22Rv1 (cell line): Measurements from ENCODE around the gene GLYR1.
"Not testable (repeated sequence)": the region's sequence is repeated elsewhere in the genome, so short reads cannot be mapped to it uniquely, and the experiment has no call there.

Experiments used
- H3K27ac ChIP-seq: fragments of 450-650 bp; 2 replicates; pipeline ENCODE4 v1.5.1; 2017
- CTCF ChIP-seq: fragments of 450-650 bp; IDR thresholded peaks from 2 replicates; pipeline ENCODE4 v1.5.1; 2017; ENCODE audit warnings: mild to moderate bottlenecking
- ZFX ChIP-seq: fragments of 450-650 bp; IDR thresholded peaks from 2 replicates; pipeline ENCODE4 v1.6.1; 2017; ENCODE audit warnings: antibody characterized with exemption, borderline replicate concordance

The GLYR1 gene

GRCh38 chr16:4846901-4847773 is at the start of gene GLYR1, which contains the start of gene UBN1:
TSS of gene GLYR1 (minus strand) at chr16:4847288. CDS start at chr16:4847265, 23 bp downstream.
TSS of gene UBN1 (plus strand) at chr16:4847481. CDS start at chr16:4852918, 5,437 bp downstream.
- peak within 1 kb of the TSS; percentile 87 for H3K27ac ChIP-seq
- no peak for TF ChIP-seq CTCF
- TF ChIP-seq ZFX, result no peak

GRCh38 chr16:4896761-4897160 is 49.7 kb upstream of the GLYR1 start:
- H3K27ac ChIP-seq, result not testable (repeated sequence)

- no peak overlapping the region for H3K27ac ChIP-seq
These were observed 48.3 kb upstream of the GLYR1 start for GRCh38 chr16:4895366-4895765.

GRCh38 chr16:4894276-4895150 is 47.4 kb upstream of the GLYR1 start:
- TF ChIP-seq CTCF (no peak), ZFX (no peak)
- H3K27ac ChIP-seq, result no peak overlapping the region

More at GRCh38 chr16:4895366-4895765, 48.3 kb upstream of the GLYR1 start:
- TF ChIP-seq ZFX (no peak), CTCF (no peak)

- H3K27ac ChIP-seq, result no peak overlapping the region
- TF ChIP-seq ZFX (no peak), CTCF (no peak)
These were observed 46.2 kb upstream of the GLYR1 start for GRCh38 chr16:4893103-4893862.

- no peak overlapping the region for H3K27ac ChIP-seq
- TF ChIP-seq ZFX (no peak), CTCF (no peak)
These were observed 45.4 kb upstream of the GLYR1 start for GRCh38 chr16:4892361-4893102.

- no peak for TF ChIP-seq CTCF
- TF ChIP-seq ZFX, result no peak
- no peak overlapping the region for H3K27ac ChIP-seq
These were observed 44.8 kb upstream of the GLYR1 start for GRCh38 chr16:4891886-4892216.
